ENCODE results near the gene PRG2.

Gene PRG2

GRCh38 chr11:57394203-57394965, 3.9 kb upstream of the PRG2 start:
- DNase-seq = no peak

GRCh38 chr11:57392763-57393105, 2.3 kb upstream of the PRG2 start:
- DNase-seq = no peak

GRCh38 chr11:57392066-57392762, 1.8 kb upstream of the PRG2 start:
- no peak for DNase-seq

- no peak for DNase-seq
Observed at GRCh38 chr11:57391539-57391938, 1.1 kb upstream of the PRG2 start.

- no peak for DNase-seq
Observed at GRCh38 chr11:57391111-57391510, 661 bp upstream of the PRG2 start.

GRCh38 chr11:57387289-57388030, 3.0 kb downstream of the PRG2 start:
- no peak for DNase-seq

- no peak for DNase-seq
Observed at GRCh38 chr11:57386178-57386940, 4.1 kb downstream of the PRG2 start.

GRCh38 chr11:57380975-57381374, 9.5 kb downstream of the PRG2 start, which contains the start of gene PRG3:
Gene PRG3, minus strand, starts transcription at chr11:57381150. Its CDS starts 442 bp downstream, at chr11:57380708.
- DNase-seq = no peak

GRCh38 chr11:57379732-57380131, 10.7 kb downstream of the PRG2 start:
- DNase-seq = no peak

- no peak for DNase-seq
Observed at GRCh38 chr11:57378186-57378585, 12.3 kb downstream of the PRG2 start.

GRCh38 chr11:57377107-57377506, 13.3 kb downstream of the PRG2 start:
- DNase-seq = no peak

GRCh38 chr11:57376095-57377090, 14.1 kb downstream of the PRG2 start:
- no peak for DNase-seq

GRCh38 chr11:57375490-57375889, 15.0 kb downstream of the PRG2 start:
- DNase-seq = no peak

- DNase-seq = no peak
Observed at GRCh38 chr11:57374966-57375365, 15.5 kb downstream of the PRG2 start.

GRCh38 chr11:57373146-57373545, 17.3 kb downstream of the PRG2 start:
- DNase-seq = no peak

- no peak for DNase-seq
Observed at GRCh38 chr11:57370941-57371340, 19.5 kb downstream of the PRG2 start.

- DNase-seq = no peak
Observed at GRCh38 chr11:57370251-57370650, 20.2 kb downstream of the PRG2 start.

- DNase-seq = no peak
Observed at GRCh38 chr11:57368845-57369232, 21.6 kb downstream of the PRG2 start.

GRCh38 chr11:57368106-57368844, 22.2 kb downstream of the PRG2 start:
- no peak for DNase-seq

- DNase-seq = no peak
Observed at GRCh38 chr11:57364851-57365660, 25.4 kb downstream of the PRG2 start.

Data from femur (tissue), 1 donor.